Activated CD8-positive, alpha-beta T cell treated with anti-CD3 and anti-CD28 coated beads for 36 hours (primary cell): ENCODE data around the gene TRMT6. TPM values are rescaled to one million over a fixed set of nuclear protein-coding genes. Genes with fewer than 3 reads are reported as not detected.
A peak's percentile ranks its signal among the peaks of the same experiment; 100 is the strongest.

Source experiments
- ATAC-seq: fragments of 200-7000 bp; cut with Tn5 transposase; one replicate; pipeline ENCODE4 v1.10.0; 2021; ENCODE audit warnings: mild to moderate bottlenecking, moderate library complexity
- CTCF ChIA-PET: fragments of 350-600 bp; sonication (Branson Sonifier 250); formaldehyde crosslinking; loops from one replicate; lab custom pipeline; 2021; ENCODE audit warnings: antibody characterized with exemption; lab: Charles Lee
- POLR2A ChIA-PET: fragments of 350-600 bp; sonication (Branson Sonifier 250); formaldehyde crosslinking; loops from one replicate; lab custom pipeline; 2021; ENCODE audit warnings: antibody characterized with exemption; lab: Charles Lee
- DNase-seq: peaks from one replicate; pipeline ENCODE4 v3.0.0-alpha.2; 2020
- H3K27ac Mint-ChIP-seq: one replicate; pipeline ENCODE4 v1.8.0; 2021; ENCODE audit warnings: mild to moderate bottlenecking, mixed read lengths
- H3K27me3 Mint-ChIP-seq: one replicate; pipeline ENCODE4 v1.8.0; 2021; ENCODE audit warnings: mixed read lengths
- H3K36me3 Mint-ChIP-seq: one replicate; pipeline ENCODE4 v1.8.0; 2021; ENCODE audit warnings: low read depth, mixed read lengths
- H3K4me1 Mint-ChIP-seq: one replicate; pipeline ENCODE4 v1.8.0; 2021; ENCODE audit warnings: low read depth, mixed read lengths
- H3K4me3 Mint-ChIP-seq: one replicate; pipeline ENCODE4 v1.8.0; 2021; ENCODE audit warnings: mild to moderate bottlenecking, moderate library complexity, mixed read lengths
- H3K9me3 Mint-ChIP-seq: one replicate; pipeline ENCODE4 v1.8.0; 2021; ENCODE audit warnings: mixed read lengths
- CTCF ChIP-seq: fragments of 200-600 bp; IDR thresholded peaks from one replicate; pipeline ENCODE4 v1.8.0; 2022; ENCODE audit warnings: antibody characterized with exemption, mild to moderate bottlenecking
- intact Hi-C: fragments of 100-400 bp; cut with micrococcal nuclease; formaldehyde crosslinking; loops from one replicate; pipeline ENCODE4 v1.10.0; 2022
- total RNA-seq, 2 experiments: library from RNA; stranded (reverse); gene quantifications; one replicate each; pipeline ENCODE4 v1.2.3, GENCODE V29; 2021

TRMT6 gene
- total RNA-seq, 2 experiments from 2014 or later: 15.9 to 16.7 TPM

- POLR2A ChIA-PET: interaction anchor here (0.6 kb wide), 1 partner anchor 51 kb away, joined by 3 read pairs; no protein-coding TSS in a partner anchor
Measured at GRCh38 chr20:5923493-5923892, 26.8 kb downstream of the TRMT6 start.

GRCh38 chr20:5920581-5920980 lies 29.8 kb downstream of the TRMT6 start:
- ATAC-seq: no peak
- Mint-ChIP-seq H3K27me3 (peaks cover 11% of the 10 kb centered on the region), H3K4me3 (no peak overlapping the region), H3K9me3 (no peaks in the 10 kb centered on the region), H3K4me1 (peaks cover 15% of the 10 kb centered on the region), H3K36me3 (no peaks in the 10 kb centered on the region), H3K27ac (no peak overlapping the region)
- ChIA-PET POLR2A (no interaction called here), CTCF (interaction anchor here (1.3 kb wide), 1 partner anchor 133 kb away, joined by 4 read pairs; no protein-coding TSS in a partner anchor)
- TF ChIP-seq CTCF: no peak
- intact Hi-C loops: no loop called here
- DNase-seq: no peak

More at GRCh38 chr20:5923493-5923892, 26.8 kb downstream of the TRMT6 start:
- no peaks in the 10 kb centered on the region for H3K9me3 Mint-ChIP-seq
- peaks cover 10% of the 10 kb centered on the region for H3K27me3 Mint-ChIP-seq
- no peaks in the 10 kb centered on the region for H3K36me3 Mint-ChIP-seq
- CTCF ChIA-PET: interaction anchor here (1.0 kb wide), 1 partner anchor 395 kb away, joined by 4 read pairs; no protein-coding TSS in a partner anchor
- no peak for ATAC-seq
- DNase-seq: no peak
- H3K27ac Mint-ChIP-seq: no peak overlapping the region
- no peak overlapping the region for H3K4me3 Mint-ChIP-seq
- peaks cover 15% of the 10 kb centered on the region for H3K4me1 Mint-ChIP-seq
- TF ChIP-seq CTCF: no peak
- intact Hi-C loops: no loop called here

GRCh38 chr20:5919626-5920544 lies 30.4 kb downstream of the TRMT6 start:
- intact Hi-C loops: no loop called here
- H3K36me3 Mint-ChIP-seq: no peaks in the 10 kb centered on the region

GRCh38 chr20:5918856-5919625 lies 31.3 kb downstream of the TRMT6 start:
- Mint-ChIP-seq H3K4me1 (peaks cover 15% of the 10 kb centered on the region), H3K27me3 (peaks cover 13% of the 10 kb centered on the region), H3K4me3 (no peak overlapping the region), H3K9me3 (no peaks in the 10 kb centered on the region), H3K27ac (peak overlapping the region; percentile 64), H3K36me3 (no peaks in the 10 kb centered on the region)
- no peak for TF ChIP-seq CTCF
- DNase-seq (peak; percentile 30), ATAC-seq (peak; percentile 84)
- POLR2A ChIA-PET: interaction anchor here (0.6 kb wide), 2 partner anchors 26 to 58 kb away, joined by 3 read pairs; no protein-coding TSS in a partner anchor
- CTCF ChIA-PET: interaction anchor here (1.1 to 1.6 kb wide), 5 partner anchors 10 to 516 kb away, joined by 3 to 6 read pairs (median 4); no protein-coding TSS in a partner anchor
- intact Hi-C loops: no loop called here

More at GRCh38 chr20:5919626-5920544, 30.4 kb downstream of the TRMT6 start:
- no peaks in the 10 kb centered on the region for H3K9me3 Mint-ChIP-seq
- peaks cover 13% of the 10 kb centered on the region for H3K27me3 Mint-ChIP-seq
- POLR2A ChIA-PET: no interaction called here
- TF ChIP-seq CTCF: no peak
- no peak overlapping the region for H3K4me3 Mint-ChIP-seq
- peak; percentile 77 for ATAC-seq
- H3K4me1 Mint-ChIP-seq: peaks cover 15% of the 10 kb centered on the region
- CTCF ChIA-PET: interaction anchor here (1.1 to 1.6 kb wide), 5 partner anchors 9 to 517 kb away, joined by 3 to 6 read pairs (median 4); no protein-coding TSS in a partner anchor
- DNase-seq: peak; percentile 32
- no peak overlapping the region for H3K27ac Mint-ChIP-seq
